AG09319 (cell line): ENCODE data around the gene DTD2.
"Not testable (repeated sequence)": the region's sequence is repeated elsewhere in the genome, so short reads cannot be mapped to it uniquely, and the experiment has no call there.

Source experiments
- DNase-seq: peaks from one replicate; pipeline ENCODE4 v3.0.0-alpha.2; 2010; ENCODE audit warnings: low read depth; ENCODE audit errors: extremely low read depth
- TF ChIP-seq, protein P1 (sequence below): IDR thresholded peaks from 2 replicates; pipeline ENCODE4 v1.5.1; 2011; ENCODE audit warnings: low read depth, mild to moderate bottlenecking, inconsistent platforms, low read length, moderate library complexity

Gene DTD2

GRCh38 chr14:31484754-31485153, 27.4 kb upstream of the DTD2 start:
- TF ChIP-seq, protein P1, sequence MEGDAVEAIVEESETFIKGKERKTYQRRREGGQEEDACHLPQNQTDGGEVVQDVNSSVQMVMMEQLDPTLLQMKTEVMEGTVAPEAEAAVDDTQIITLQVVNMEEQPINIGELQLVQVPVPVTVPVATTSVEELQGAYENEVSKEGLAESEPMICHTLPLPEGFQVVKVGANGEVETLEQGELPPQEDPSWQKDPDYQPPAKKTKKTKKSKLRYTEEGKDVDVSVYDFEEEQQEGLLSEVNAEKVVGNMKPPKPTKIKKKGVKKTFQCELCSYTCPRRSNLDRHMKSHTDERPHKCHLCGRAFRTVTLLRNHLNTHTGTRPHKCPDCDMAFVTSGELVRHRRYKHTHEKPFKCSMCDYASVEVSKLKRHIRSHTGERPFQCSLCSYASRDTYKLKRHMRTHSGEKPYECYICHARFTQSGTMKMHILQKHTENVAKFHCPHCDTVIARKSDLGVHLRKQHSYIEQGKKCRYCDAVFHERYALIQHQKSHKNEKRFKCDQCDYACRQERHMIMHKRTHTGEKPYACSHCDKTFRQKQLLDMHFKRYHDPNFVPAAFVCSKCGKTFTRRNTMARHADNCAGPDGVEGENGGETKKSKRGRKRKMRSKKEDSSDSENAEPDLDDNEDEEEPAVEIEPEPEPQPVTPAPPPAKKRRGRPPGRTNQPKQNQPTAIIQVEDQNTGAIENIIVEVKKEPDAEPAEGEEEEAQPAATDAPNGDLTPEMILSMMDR: no peak
- DNase-seq: no peak

- TF ChIP-seq, protein P1: no peak
- no peak for DNase-seq
Observed at GRCh38 chr14:31480156-31480555, 22.9 kb upstream of the DTD2 start.

GRCh38 chr14:31479027-31479426, 21.7 kb upstream of the DTD2 start:
- no peak for DNase-seq
- TF ChIP-seq, protein P1: no peak

DNA sequence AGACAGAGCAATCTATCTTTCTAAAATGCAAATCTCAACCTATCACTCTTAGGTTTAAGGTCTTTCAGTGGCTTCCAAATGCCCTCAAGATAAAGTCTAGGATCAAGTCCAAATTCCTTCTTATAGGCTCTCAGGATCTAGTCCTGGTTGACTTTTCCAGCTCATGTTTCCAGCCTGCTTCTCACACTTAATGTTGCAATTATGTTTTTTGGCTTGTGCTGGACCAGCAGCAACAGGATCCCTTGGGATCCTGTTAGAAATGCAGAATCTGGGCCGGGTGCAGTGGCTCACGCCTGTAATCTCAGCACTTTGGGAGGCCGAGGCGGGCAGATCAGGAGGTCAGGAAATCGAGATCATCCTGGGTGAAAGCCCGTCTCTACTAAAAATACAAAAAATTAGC, 19.9 kb upstream of the DTD2 start:
- TF ChIP-seq, protein P1: no peak

GRCh38 chr14:31476131-31476866, 19.0 kb upstream of the DTD2 start:
- no peak for DNase-seq
- TF ChIP-seq, protein P1: no peak

More for the DNA sequence above, 19.9 kb upstream of the DTD2 start:
- no peak for DNase-seq

GRCh38 chr14:31466554-31466953, 9.2 kb upstream of the DTD2 start:
- TF ChIP-seq, protein P1: no peak
- DNase-seq: no peak

DNA sequence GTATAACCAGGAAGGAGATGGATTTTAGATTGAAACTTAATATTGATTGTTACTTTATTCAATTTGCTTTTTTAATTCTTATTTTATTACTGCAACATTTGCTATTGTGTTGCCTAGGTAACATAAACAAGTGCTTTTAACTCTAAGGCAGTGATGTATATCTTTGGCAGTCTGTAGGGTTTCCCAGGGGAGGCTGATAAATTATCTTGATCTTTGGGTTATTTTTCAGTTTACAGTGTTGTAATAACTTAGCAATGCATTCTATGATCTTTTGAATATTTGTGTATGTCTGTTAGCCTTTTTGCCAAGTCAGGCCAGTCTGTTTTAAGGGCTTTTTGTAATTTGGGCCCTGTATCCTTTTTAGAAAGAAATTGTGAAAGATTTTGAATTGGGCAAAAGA, 7.8 kb upstream of the DTD2 start:
- no peak for DNase-seq
- TF ChIP-seq, protein P1: no peak

DNA sequence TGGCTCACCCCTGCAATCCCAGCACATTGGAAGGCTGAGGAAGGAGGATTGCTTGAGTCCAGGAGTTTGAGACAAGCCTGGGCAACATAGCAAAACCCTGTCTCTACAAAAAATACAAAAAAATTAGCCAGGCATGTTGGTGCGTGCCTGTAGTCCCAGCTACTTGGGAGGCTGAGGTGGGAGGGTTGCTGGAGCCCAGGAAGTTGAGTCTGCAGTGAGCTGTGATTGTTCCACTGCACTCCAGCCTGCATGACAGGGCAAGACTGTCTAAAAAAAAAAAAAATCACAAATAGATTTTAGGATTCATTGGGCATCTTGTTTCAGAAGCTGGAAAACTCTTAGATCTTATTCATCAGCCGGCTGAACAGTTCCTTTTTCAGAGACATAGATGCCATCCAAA, 5.1 kb upstream of the DTD2 start:
- not testable (repeated sequence) for DNase-seq
